ENCODE measurements around the gene FOXL2NB. TPM values are rescaled to one million over a fixed set of nuclear protein-coding genes. Genes with fewer than 3 reads are reported as not detected.

The FOXL2NB gene
- total RNA-seq, 1 donor from 2014 or later, result not detected

- intact Hi-C loops (cut with micrococcal nuclease), result no loop called here
Observed at GRCh38 chr3:138987181-138987580, 40.2 kb downstream of the FOXL2NB start.

- intact Hi-C loops (cut with micrococcal nuclease), result no loop called here
Observed at GRCh38 chr3:138995706-138996105, 48.7 kb downstream of the FOXL2NB start.

Other genes with a start within 250 kb of the FOXL2NB start
- 21.0 and 23.7 TPM in 2 replicates for gene PIK3CB, start 112.3 kb upstream of the FOXL2NB start, total RNA-seq
- gene FOXL2, start 80 bp upstream of the FOXL2NB start, total RNA-seq, result not detected in 2 replicates
- not detected in 2 replicates for gene PRR23A, start 59.1 kb downstream of the FOXL2NB start, total RNA-seq
- gene PRR23B, start 73.7 kb downstream of the FOXL2NB start, total RNA-seq, result not detected in 2 replicates
- not detected in 2 replicates for gene PRR23C, start 97.7 kb downstream of the FOXL2NB start, total RNA-seq

Data from T-helper 1 cell treated with Interleukin-12 subunit alpha and Interleukin-12 subunit beta and Interleukin-4 antibody, amounts not matched to agents 30 ng/mL and 1 ng/mL, for 36 hours (primary cell).